ENCODE data around the gene DYRK2. TPM values are rescaled to one million over a fixed set of nuclear protein-coding genes. Genes with fewer than 3 reads are reported as not detected.

DYRK2 gene
- total RNA-seq, 1 donor from 2014 or later, result 48.1 TPM

- Mint-ChIP-seq H3K27ac (no peak overlapping the region), H3K4me1 (ENCODE audit: low read depth) (no peaks in the 10 kb centered on the region), H3K4me3 (ENCODE audit: low read depth) (no peak overlapping the region), H3K27me3 (no peaks in the 10 kb centered on the region), H3K9me3 (ENCODE audit: low read depth) (peaks cover 5% of the 10 kb centered on the region), H3K36me3 (ENCODE audit: insufficient read depth) (no peaks in the 10 kb centered on the region)
- DNase-seq (ENCODE audit: low spot score, unreplicated experiment), result no peak
- TF ChIP-seq, protein P1, sequence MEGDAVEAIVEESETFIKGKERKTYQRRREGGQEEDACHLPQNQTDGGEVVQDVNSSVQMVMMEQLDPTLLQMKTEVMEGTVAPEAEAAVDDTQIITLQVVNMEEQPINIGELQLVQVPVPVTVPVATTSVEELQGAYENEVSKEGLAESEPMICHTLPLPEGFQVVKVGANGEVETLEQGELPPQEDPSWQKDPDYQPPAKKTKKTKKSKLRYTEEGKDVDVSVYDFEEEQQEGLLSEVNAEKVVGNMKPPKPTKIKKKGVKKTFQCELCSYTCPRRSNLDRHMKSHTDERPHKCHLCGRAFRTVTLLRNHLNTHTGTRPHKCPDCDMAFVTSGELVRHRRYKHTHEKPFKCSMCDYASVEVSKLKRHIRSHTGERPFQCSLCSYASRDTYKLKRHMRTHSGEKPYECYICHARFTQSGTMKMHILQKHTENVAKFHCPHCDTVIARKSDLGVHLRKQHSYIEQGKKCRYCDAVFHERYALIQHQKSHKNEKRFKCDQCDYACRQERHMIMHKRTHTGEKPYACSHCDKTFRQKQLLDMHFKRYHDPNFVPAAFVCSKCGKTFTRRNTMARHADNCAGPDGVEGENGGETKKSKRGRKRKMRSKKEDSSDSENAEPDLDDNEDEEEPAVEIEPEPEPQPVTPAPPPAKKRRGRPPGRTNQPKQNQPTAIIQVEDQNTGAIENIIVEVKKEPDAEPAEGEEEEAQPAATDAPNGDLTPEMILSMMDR (IDR thresholded peaks at IDR 0.05; ENCODE audit: unreplicated experiment), result no peak
Measured at GRCh38 chr12:67689385-67689784, 40.8 kb downstream of the DYRK2 start.

DNA sequence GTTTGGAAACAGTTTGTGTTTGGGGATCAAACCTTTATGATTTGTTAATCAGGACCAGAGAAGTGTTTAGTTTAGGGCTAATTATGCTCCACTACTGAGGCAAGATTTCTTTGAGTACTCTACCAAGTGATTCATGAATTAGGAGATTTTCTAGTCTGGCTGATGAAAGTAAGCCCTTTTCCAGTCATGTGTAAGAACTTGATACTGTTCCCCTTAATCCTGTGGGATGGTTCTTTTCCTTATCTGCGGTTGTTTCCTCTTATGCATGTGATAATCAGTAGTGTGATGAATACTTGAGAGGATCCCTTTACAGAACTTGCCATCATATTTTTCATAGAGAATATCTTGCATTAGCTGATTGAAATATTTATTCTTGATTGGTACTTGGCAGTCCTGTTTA, 42.1 kb downstream of the DYRK2 start:
- TF ChIP-seq, protein P1 (IDR thresholded peaks at IDR 0.05; ENCODE audit: unreplicated experiment), result no peak
- Mint-ChIP-seq H3K27ac (no peak overlapping the region), H3K27me3 (no peaks in the 10 kb centered on the region), H3K4me1 (ENCODE audit: low read depth) (no peaks in the 10 kb centered on the region), H3K9me3 (ENCODE audit: low read depth) (peaks cover 5% of the 10 kb centered on the region), H3K36me3 (ENCODE audit: insufficient read depth) (no peaks in the 10 kb centered on the region), H3K4me3 (ENCODE audit: low read depth) (no peak overlapping the region)
- no peak for DNase-seq (ENCODE audit: low spot score, unreplicated experiment)

GRCh38 chr12:67691220-67691619, 42.7 kb downstream of the DYRK2 start:
- Mint-ChIP-seq H3K36me3 (ENCODE audit: insufficient read depth) (no peaks in the 10 kb centered on the region), H3K9me3 (ENCODE audit: low read depth) (peaks cover 5% of the 10 kb centered on the region), H3K27ac (no peak overlapping the region), H3K27me3 (no peaks in the 10 kb centered on the region), H3K4me3 (ENCODE audit: low read depth) (no peak overlapping the region), H3K4me1 (ENCODE audit: low read depth) (no peaks in the 10 kb centered on the region)
- TF ChIP-seq, protein P1 (IDR thresholded peaks at IDR 0.05; ENCODE audit: unreplicated experiment), result no peak
- no peak for DNase-seq (ENCODE audit: low spot score, unreplicated experiment)

DNA sequence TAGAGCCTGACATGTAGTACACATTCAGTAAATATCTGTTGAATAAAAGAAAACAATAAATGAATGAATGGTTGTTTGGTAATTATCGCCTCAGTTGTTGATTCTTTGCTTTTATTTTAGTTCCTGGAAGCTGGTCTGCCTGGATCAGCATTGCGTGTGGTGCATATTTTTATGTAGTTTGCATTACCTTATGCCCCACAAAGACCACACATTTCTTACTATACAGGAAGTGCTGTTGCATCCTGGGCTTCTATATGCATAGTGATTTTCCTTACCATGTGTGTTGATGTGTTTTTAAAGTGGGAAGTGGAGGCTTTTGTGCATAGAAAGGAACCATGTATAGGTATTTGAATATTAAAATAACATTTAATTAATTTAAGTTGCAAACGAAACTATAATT, 43.6 kb downstream of the DYRK2 start:
- H3K27ac Mint-ChIP-seq, result no peak overlapping the region
- DNase-seq (ENCODE audit: low spot score, unreplicated experiment), result no peak
- no peak overlapping the region for H3K4me3 Mint-ChIP-seq (ENCODE audit: low read depth)
- no peaks in the 10 kb centered on the region for H3K27me3 Mint-ChIP-seq
- H3K4me1 Mint-ChIP-seq (ENCODE audit: low read depth), result no peaks in the 10 kb centered on the region
- H3K36me3 Mint-ChIP-seq (ENCODE audit: insufficient read depth), result no peaks in the 10 kb centered on the region
- H3K9me3 Mint-ChIP-seq (ENCODE audit: low read depth), result peaks cover 5% of the 10 kb centered on the region
- TF ChIP-seq, protein P1 (IDR thresholded peaks at IDR 0.05; ENCODE audit: unreplicated experiment), result no peak

DNA sequence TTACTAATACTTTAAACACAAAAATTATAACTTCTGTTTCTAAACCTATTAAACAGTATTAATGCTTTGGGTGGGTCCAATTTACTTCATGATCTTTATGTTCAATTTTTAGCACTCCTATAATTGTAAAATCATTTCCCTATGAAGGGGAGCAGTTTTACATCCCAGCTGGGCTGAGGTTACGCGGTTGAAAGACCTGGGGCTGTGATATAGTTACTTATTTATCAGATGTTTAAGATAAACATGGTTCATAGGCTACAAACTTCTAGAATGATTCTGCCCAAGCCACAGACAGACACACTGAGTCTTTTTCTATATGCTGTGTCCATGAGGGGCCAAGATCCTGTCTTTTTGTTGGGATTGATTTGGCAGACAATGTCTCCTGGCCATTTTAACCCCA, 44.4 kb downstream of the DYRK2 start:
- Mint-ChIP-seq H3K27me3 (no peaks in the 10 kb centered on the region), H3K36me3 (ENCODE audit: insufficient read depth) (no peaks in the 10 kb centered on the region), H3K9me3 (ENCODE audit: low read depth) (no peaks in the 10 kb centered on the region), H3K4me3 (ENCODE audit: low read depth) (no peak overlapping the region), H3K27ac (no peak overlapping the region), H3K4me1 (ENCODE audit: low read depth) (no peaks in the 10 kb centered on the region)
- no peak for DNase-seq (ENCODE audit: low spot score, unreplicated experiment)
- TF ChIP-seq, protein P1 (IDR thresholded peaks at IDR 0.05; ENCODE audit: unreplicated experiment), result no peak

Measured in progenitor cell of endocrine pancreas (in vitro differentiated cells).